ENCODE data around the gene S100A7.

Gene S100A7

GRCh38 chr1:153485863-153486262 is 25.4 kb upstream of the S100A7 start:
- no peak for TF ChIP-seq CTCF (IDR thresholded peaks at IDR 0.05; ENCODE audit: low read depth, low read length)
- no peak for TF ChIP-seq MYC (IDR thresholded peaks at IDR 0.05; ENCODE audit: low read depth, low read length)
- TF ChIP-seq POLR2A (IDR thresholded peaks at IDR 0.05; ENCODE audit: extremely low read depth, insufficient read length) = no peak
- TF ChIP-seq MAX (IDR thresholded peaks at IDR 0.05; ENCODE audit: low read depth, low read length) = no peak

GRCh38 chr1:153483776-153484175 is 23.3 kb upstream of the S100A7 start:
- H3K4me3 ChIP-seq (ENCODE audit: low read depth, low read length) = no peak overlapping the region
- TF ChIP-seq POLR2A (IDR thresholded peaks at IDR 0.05; ENCODE audit: extremely low read depth, insufficient read length) = no peak
- DNase-seq (ENCODE audit: low read depth) = no peak

More at GRCh38 chr1:153485863-153486262, 25.4 kb upstream of the S100A7 start:
- H3K4me3 ChIP-seq (ENCODE audit: low read depth, low read length) = no peak overlapping the region
- DNase-seq (ENCODE audit: low read depth) = no peak

GRCh38 chr1:153481124-153481523 is 20.7 kb upstream of the S100A7 start:
- no peak for TF ChIP-seq MAX (IDR thresholded peaks at IDR 0.05; ENCODE audit: low read depth, low read length)
- no peak for TF ChIP-seq MYC (IDR thresholded peaks at IDR 0.05; ENCODE audit: low read depth, low read length)
- DNase-seq (ENCODE audit: low read depth) = no peak
- H3K4me3 ChIP-seq (ENCODE audit: low read depth, low read length) = no peak overlapping the region

- TF ChIP-seq POLR2A (IDR thresholded peaks at IDR 0.05; ENCODE audit: extremely low read depth, insufficient read length) = no peak
- TF ChIP-seq MYC (IDR thresholded peaks at IDR 0.05; ENCODE audit: low read depth, low read length) = no peak
- no peak for TF ChIP-seq MAX (IDR thresholded peaks at IDR 0.05; ENCODE audit: low read depth, low read length)
- no peak for DNase-seq (ENCODE audit: low read depth)
- H3K4me3 ChIP-seq (ENCODE audit: low read depth, low read length) = no peak overlapping the region
These were observed 18.5 kb upstream of the S100A7 start for GRCh38 chr1:153478692-153479618.

- H3K4me3 ChIP-seq (ENCODE audit: low read depth, low read length) = no peak overlapping the region
- DNase-seq (ENCODE audit: low read depth) = no peak
- TF ChIP-seq MAX (IDR thresholded peaks at IDR 0.05; ENCODE audit: low read depth, low read length) (no peak), CTCF (IDR thresholded peaks at IDR 0.05; ENCODE audit: low read depth, low read length) (no peak), MYC (IDR thresholded peaks at IDR 0.05; ENCODE audit: low read depth, low read length) (no peak), POLR2A (IDR thresholded peaks at IDR 0.05; ENCODE audit: extremely low read depth, insufficient read length) (no peak)
These were observed 17.7 kb upstream of the S100A7 start for GRCh38 chr1:153478047-153478691.

- DNase-seq (ENCODE audit: low read depth) = no peak
- H3K4me3 ChIP-seq (ENCODE audit: low read depth, low read length) = no peak overlapping the region
- TF ChIP-seq CTCF (IDR thresholded peaks at IDR 0.05; ENCODE audit: low read depth, low read length) (no peak), POLR2A (IDR thresholded peaks at IDR 0.05; ENCODE audit: extremely low read depth, insufficient read length) (no peak), MAX (IDR thresholded peaks at IDR 0.05; ENCODE audit: low read depth, low read length) (no peak), MYC (IDR thresholded peaks at IDR 0.05; ENCODE audit: low read depth, low read length) (no peak)
These were observed 16.1 kb upstream of the S100A7 start for GRCh38 chr1:153476491-153477093.

- no peak for DNase-seq (ENCODE audit: low read depth)
- TF ChIP-seq POLR2A (IDR thresholded peaks at IDR 0.05; ENCODE audit: extremely low read depth, insufficient read length) = no peak
- TF ChIP-seq CTCF (IDR thresholded peaks at IDR 0.05; ENCODE audit: low read depth, low read length) = no peak
- no peak for TF ChIP-seq MYC (IDR thresholded peaks at IDR 0.05; ENCODE audit: low read depth, low read length)
- TF ChIP-seq MAX (IDR thresholded peaks at IDR 0.05; ENCODE audit: low read depth, low read length) = no peak
- no peak overlapping the region for H3K4me3 ChIP-seq (ENCODE audit: low read depth, low read length)
These were observed 14.8 kb upstream of the S100A7 start for GRCh38 chr1:153475282-153475681.

Measured in NB4 (cell line).